ENCODE measurements around the gene H2BW1.
"Not testable (repeated sequence)": the region's sequence is repeated elsewhere in the genome, so short reads cannot be mapped to it uniquely, and the experiment has no call there.

The H2BW1 gene, protein sequence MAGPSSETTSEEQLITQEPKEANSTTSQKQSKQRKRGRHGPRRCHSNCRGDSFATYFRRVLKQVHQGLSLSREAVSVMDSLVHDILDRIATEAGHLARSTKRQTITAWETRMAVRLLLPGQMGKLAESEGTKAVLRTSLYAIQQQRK

DNA sequence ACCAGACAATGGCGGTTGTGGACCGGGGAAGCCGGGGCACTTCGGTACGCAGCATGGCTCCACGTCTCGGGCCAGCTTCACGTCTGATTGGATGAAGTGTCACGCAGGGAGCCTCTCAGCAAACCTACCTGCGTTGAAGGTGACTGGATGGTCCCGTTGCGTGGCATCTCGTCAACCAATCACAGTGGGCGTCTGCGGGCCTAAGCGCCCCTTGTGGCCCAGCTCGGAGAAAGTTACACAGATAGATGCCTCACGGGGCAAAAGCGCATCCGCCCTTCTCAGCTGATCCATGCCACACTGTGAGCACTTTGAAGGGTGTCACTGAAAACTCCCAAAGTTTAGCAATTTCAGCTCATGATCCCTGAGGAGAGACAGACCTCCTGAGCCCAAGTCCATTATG, at the start of gene H2BW1:
H2BW1 (minus strand) TSS at position 103 of the 400 bp plus-strand sequence. CDS start 132 bp downstream, outside the sequence.
- no peak for DNase-seq

DNA sequence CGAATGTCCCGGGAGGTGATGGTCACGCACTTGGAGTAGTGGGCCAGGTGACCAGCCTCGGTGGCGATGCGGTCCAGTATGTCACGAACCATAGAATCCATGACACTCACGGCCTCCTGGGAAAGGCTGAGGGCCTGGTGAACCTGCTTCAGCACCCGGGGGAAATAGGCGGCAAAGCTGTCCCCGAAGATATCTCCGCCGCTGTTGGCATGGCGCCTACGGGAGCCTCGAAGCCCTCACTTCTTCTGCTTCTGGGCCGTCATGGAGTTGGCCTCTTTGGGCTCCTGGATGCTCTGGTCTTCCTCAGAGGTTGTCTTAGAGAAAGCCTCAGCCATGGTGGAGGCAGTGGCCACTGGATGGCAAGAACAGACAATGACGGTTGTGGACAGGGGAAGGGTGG, 49.1 kb upstream of the H2BW1 start:
- not testable (repeated sequence) for DNase-seq

DNA sequence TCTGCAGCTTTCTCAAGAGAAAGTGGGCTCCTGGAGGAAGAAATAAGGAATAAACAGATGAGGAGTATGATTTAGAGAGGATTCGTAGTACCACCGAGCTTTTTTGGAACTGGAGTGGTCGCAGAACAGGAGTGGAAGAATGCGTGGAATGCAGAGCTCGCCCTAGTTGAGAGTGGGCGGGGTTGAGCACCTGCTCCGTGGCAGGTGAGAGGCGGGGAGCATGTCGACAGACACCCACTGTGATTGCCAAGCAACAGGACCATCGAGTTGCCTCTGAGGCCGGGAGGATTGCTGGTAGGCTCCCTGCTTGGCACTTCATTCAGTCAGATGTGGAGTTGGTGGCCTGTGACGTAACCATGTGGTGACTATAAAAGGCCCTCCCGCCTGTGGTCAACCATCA, 41.4 kb upstream of the H2BW1 start:
- DNase-seq, result not testable (repeated sequence)

DNA sequence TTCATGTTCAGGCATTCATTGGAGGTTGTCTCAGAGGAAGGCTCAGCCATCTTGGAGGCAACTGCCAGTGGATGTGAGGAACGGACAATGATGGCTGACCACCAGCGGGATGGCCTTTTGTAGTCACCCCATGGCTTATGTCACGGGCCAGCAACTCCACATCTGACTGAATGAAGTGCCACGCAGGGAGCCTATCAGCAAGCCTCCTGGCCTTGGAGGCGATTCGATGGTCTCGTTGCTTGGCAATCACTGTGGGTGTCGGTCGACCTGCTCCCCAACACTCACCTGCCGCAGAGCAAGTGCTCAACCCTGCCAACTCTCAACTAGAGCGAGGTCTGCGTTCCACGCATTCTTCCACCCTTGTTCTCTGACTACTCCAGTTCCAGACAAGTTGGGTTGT, 33.7 kb upstream of the H2BW1 start:
- no peak for DNase-seq

DNA sequence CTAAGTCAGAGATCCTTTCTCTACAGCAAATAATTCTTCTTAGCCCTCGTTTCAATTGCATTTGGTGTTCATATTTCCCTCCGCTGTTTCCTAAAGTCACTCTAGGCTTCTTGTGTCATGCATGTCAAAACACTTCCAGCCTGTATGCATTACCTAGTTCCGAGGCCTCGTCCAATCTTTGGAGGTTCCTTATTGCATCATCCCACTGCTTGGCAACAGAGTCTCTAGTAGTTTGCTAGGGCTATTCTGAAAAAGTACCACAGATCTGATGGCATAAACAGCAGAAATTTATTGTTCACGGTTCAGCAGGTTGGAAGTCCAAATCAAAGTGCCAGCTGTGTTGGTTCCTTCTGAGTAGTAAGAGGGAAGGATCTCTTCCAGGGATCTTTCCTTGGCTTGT, 32.1 kb upstream of the H2BW1 start:
- DNase-seq, result no peak

DNA sequence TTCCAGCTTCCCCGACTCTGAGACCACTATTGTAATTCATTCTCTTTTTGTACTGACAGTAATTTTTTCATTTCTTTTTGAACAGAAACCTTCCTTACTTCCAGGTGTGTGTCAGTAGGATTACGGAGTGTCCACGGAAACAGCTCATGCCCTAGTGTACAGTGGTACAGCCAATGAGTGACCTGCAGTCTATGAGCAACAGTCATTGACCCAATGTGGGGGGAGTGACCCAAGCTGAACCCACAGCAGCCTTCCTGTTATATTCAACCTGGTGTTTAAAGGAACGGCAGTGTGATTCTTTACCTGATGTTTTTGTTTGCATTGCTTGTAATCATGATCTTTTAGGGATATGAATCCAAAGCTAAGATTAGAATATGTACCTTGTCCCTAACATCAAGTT, 27.5 kb upstream of the H2BW1 start:
- DNase-seq, result no peak

DNA sequence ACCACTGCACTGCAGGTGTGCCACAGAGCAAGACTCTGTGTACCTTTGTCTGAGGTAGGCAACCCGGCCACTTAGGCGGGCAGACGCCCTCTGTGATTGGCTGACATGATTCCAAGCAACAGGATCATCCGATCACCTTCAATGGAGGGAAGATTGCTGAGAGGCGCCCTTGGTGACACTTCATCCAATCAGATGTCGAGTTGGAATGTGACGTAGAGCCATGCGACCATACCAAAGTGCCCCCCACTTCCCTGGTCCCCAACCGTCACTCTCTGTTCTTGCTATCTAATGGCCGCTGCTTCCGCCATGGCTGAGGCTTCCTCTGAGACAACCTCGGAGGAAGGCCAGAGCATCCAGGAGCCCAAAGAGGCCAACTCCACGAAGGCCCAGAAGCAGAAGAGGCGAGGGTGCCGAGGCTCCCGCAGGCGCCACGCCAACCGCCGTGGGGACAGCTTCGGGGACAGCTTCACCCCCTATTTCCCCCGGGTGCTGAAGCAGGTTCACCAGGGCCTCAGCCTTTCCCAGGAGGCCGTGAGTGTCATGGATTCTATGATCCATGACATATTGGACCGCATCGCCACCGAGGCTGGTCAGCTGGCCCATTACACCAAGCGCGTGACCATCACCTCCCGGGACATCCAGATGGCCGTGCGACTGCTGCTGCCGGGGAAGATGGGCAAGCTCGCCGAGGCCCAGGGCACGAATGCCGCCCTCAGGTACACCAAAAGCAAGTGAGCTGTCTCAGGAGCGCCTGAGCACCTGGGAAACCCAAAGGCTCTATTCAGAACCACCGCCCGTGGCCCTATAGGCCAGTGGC, 26.4 kb upstream of the H2BW1 start, which contains the start of gene H2BW2:
H2BW2 (plus strand) TSS at position 268 of the 817 bp plus-strand sequence; CDS start at position 307, 39 bp downstream.
- DNase-seq, result no peak

DNA sequence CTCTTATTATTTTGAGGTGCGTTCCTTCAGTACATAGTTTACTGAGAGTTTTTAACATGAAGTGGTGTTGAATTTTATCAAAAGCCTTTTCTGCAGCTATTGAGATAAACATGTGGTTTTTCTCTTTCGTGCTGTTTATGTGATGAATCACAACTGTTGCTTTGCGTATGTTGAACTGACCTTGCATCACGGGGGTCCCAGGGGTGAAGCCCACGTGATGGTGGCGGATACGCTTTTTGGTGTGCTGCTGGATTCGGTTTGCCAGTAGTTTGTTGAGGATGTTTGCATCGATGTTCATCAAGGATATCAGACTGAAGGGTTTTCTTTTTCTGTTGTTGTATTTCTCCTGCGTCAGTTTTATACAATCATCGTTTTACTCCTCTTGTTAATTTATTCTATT, 4.6 kb upstream of the H2BW1 start:
- DNase-seq, result no peak

DNA sequence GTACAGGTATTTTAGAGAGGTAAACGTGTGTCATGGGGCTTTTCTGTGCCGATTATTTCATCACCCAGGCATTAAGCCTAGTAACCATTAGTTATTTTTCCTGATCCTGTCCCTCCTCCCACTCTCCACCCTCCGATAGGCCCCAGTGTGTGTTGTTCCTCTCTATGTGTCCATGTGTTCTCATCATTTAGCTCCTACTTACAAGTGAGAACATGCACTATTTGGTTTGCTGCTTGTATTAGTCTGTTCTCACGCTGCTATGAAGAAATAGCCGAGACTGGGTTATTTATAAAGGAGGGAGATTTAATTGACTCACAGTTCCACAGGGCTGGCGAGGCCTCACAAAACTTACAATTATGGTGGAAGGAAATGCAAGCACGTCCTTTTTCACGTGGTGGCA, 2.1 kb upstream of the H2BW1 start:
- DNase-seq, result not testable (repeated sequence)

DNA sequence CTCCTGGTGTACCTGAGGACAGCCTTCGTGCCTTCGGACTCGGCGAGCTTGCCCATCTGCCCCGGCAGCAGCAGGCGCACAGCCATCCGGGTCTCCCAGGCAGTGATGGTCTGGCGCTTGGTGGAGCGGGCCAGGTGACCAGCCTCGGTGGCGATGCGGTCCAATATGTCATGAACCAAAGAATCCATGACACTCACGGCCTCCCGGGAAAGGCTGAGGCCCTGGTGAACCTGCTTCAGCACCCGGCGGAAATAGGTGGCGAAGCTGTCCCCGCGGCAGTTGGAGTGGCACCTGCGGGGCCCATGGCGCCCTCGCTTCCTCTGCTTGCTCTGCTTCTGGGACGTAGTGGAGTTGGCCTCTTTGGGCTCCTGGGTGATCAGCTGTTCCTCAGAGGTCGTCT, 350 bp downstream of the H2BW1 start:
- no peak for DNase-seq

DNA sequence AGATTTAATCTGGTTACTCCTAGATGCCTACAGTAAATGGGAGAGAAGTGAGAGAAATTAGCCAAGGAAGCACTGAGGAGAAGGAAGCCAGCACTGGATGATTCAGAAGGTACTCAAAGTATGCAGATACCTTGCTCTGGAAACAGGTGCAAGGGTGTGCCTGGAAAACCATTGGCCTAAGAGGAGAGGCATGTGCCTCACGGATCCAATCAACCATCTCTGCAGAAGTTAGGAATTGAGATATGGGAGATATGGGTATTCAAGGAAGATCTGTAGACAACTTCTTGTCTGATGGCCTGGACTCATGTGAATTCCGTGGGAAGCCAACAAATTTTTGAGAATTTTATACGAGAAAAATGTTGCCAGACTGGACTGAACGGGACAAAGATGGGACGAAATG, 4.7 kb downstream of the H2BW1 start:
- DNase-seq, result no peak

DNA sequence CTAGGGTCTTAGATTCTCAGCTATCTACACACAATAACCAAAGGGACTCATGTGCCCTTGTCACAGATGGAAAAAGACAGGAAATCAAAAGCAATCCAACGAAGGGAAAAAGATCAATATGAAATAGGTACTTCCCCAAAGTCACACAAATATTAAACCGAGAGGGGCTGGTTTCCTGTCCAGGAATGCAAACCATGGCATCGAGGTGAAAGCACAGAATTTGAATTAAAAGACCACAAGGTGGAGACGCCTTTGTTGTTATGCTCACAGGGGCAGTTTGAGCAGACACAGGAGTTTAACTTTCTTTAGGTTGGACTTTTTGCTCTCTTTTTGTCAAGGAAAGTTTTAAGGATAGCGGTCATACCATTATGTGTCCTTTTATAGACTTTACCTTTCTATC, 14.3 kb downstream of the H2BW1 start:
- no peak for DNase-seq

DNA sequence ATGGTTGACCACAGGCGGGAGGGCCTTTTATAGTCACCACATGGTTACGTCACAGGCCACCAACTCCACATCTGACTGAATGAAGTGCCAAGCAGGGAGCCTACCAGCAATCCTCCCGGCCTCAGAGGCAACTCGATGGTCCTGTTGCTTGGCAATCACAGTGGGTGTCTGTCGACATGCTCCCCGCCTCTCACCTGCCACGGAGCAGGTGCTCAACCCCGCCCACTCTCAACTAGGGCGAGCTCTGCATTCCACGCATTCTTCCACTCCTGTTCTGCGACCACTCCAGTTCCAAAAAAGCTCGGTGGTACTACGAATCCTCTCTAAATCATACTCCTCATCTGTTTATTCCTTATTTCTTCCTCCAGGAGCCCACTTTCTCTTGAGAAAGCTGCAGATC, 30.0 kb downstream of the H2BW1 start:
- DNase-seq, result not testable (repeated sequence)

DNA sequence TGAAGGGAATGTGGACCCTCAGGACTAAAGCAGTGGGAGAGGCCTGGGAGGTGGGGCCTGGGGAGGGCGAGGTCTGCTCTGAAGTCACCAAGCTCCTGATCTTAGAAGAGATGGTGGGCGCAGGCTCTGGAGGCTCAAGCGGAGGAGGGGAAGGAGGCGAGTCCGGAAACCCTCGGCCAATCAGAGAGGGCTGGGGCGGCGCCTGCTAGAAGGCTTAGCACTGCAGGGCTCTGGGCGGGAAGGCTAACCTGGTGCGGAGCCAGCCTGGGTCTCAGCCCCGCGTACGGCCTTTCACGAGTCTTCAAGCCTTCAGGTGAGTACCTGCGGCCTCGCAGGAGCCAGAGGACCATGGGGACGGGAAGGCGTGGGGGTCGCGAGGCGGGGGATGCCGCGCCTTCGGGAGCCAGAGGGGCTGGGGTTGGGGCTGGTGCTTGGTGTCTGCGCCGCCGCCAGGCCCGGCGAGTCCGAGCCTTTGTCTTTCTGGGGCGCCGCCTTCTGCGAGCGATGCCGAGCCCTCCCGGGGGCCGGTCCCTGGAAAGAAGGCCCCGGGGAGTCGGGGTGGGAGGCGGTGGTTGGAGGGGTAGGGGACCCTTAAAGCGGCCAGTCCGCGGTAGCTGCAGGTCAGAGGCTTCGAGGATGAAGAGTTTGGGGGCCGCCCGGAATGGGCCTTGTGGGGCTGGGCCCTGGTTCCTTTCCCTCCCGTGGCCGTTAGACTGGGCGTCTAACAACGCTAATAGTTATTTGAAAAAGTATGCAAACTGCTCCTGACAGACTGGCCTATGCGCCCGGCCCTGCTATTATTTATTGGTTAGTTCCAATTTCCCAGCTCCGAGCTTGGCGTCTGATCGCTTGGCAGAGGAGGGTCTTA, 50.9 kb downstream of the H2BW1 start, which contains the start of gene TMSB15B:
TMSB15B (plus strand) TSS at position 217 of the 868 bp plus-strand sequence.
- DNase-seq, result not testable (repeated sequence)

Measured in NK-92 treated with Interleukin-12 subunit alpha and Interleukin-12 subunit beta, amount 100 ng/mL, for 24 hours (cell line).